Stimulated activated CD4-positive, alpha-beta T cell treated with anti-CD3 and anti-CD28 coated beads, Interleukin-1b, Interleukin-23, amount 100 ng/mL, for 1 hour (primary cell): ENCODE data around the gene SH3BGRL.
"Not testable (repeated sequence)": the region's sequence is repeated elsewhere in the genome, so short reads cannot be mapped to it uniquely, and the experiment has no call there.

Experiments used
- DNase-seq, 2 donors: peaks; one replicate each; pipeline ENCODE4 v3.0.0-alpha.2; 2020; ENCODE audit warnings: low read depth in 2 of 2

The SH3BGRL gene

GRCh38 chrX:81259714-81260395, 58.0 kb downstream of the SH3BGRL start:
- no peak for DNase-seq

DNA sequence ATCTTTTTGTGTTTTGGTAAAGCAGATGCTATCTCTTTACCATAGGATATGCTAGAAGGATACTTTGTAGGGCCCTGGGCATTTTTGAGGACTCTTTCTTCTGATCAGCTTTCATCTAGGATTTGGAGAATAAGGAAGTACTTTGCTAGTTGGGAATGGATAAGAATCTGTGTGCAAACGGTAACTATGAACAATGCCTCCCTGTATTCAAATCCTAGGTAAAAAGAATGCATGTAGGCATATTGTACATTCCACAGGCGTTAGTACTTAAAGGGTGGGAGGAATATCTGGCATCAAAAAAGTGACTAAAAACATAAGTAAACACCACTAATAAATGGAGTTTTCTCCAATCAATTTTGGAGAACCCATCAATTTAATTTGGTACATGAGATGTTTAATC, 59.7 kb downstream of the SH3BGRL start:
- no peak for DNase-seq

DNA sequence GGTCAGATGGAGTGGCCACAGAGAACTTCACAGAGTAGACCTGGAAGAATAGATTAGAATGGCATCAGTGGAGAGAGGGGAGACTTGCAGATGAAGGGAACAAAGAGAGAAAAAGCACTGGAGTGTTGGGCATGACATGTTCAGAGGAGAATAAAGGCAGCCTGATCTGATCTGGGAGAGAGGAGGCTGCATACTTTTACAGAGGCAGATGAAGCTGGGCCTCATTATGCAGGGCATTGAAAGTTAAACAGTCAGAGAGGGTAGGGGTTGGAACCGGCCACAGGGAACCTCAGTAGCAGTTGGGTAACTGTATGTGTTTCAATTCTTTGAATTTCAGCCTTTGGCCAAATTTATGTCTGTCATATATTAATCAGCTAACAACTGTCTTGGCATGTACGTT, 61.2 kb downstream of the SH3BGRL start:
- DNase-seq, result no peak

- DNase-seq, result no peak
Observed at GRCh38 chrX:81278616-81279015, 76.7 kb downstream of the SH3BGRL start.

DNA sequence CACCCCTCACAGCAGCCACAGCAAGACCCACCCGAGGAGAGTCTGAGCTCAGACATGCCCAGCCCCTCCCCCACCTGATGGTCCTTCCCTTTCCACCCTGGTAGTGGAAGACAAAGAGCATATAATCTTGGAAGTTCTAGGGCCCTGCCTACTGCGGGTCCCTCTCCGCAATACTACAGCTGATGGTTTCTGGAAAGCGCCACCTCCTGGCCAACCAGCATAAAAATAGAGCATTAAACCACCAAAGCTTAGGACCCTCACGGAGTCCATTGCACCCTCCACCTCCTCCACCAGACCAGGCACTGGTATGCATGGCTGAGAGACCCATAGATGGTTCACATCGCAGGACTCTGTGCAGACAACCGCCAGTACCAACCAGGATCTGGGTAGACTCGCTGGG, 78.2 kb downstream of the SH3BGRL start:
- DNase-seq, result no peak

GRCh38 chrX:81286075-81286474, 84.2 kb downstream of the SH3BGRL start:
- DNase-seq, result no peak

- no peak for DNase-seq
Observed at GRCh38 chrX:81286608-81287007, 84.7 kb downstream of the SH3BGRL start.

- DNase-seq, result no peak
Observed at GRCh38 chrX:81291996-81292395, 90.1 kb downstream of the SH3BGRL start.

GRCh38 chrX:81294101-81294500, 92.2 kb downstream of the SH3BGRL start:
- DNase-seq, result no peak

GRCh38 chrX:81301877-81302276, 100.0 kb downstream of the SH3BGRL start:
- no peak for DNase-seq

DNA sequence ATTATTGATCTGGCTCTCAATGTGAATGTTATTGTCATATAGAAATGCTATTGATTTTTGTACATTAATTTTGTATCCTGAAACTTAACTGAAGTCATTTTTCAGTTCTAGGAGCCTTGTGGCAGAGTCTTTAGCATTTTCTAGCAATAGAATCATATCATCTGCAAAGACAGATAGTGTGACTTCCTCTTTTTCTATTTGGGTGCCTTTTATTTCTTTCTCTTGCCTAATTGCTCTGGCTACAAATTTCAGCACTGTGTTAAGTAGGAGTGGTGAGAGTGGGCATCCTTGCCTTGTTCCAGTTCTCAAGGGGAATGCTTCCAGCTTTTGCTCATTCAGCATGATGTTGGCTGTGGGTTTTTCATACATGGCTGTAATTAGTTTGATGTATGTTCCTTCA, 102.7 kb downstream of the SH3BGRL start:
- no peak for DNase-seq

DNA sequence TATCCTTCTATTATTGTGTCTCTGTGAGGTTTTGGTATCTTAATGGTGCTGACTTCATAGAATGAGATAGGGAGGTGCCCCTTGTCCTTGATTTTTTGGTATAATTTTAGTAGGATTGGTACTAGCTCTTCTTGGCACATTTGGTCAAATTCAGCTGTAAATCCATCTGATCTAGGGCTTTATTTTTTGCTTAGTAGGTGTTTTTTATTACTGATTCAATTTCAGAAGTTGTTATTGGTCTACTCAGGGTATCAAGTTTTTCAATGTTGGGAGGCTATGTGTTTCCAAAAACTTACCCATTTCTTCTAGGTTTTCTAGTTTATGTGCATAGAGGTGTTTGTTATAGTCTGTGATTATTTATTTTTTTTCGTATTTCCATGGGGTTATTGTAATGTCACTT, 103.3 kb downstream of the SH3BGRL start:
- no peak for DNase-seq

DNA sequence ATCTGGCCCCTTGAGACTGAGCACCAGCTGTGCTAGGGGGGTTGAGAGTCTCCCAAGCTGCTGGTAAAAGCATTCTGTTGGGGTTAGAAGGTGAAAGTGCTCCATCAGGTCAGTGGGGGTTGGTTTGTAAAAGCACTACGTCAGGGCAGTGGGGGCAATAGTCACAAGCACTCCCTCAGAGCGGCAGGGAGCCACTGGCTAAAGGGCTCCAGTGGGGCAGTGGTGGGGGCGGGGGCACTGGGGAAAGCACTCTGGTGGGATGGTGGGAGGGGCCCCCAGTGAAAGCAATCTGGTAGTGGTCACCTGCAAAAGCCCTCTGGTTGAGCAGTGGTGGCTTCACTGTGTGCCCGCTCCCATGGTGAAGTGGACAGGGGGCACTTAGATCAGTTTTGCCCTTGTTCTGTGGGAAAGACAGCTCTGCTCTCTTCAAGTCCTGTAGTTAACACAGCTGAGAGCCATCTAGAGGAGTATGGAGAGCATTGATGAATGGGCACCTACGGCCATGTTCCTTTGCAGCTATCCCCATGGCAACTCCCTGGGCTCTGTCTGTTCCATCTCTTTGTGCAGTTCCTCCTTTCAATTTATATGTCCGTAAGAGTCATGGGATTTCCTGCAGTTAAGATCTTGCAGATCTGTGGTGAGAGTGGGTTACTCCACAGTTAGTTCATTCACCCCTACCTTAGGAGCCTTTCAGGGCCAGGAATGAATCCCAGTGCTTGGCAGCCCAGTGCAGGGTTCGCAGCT, 106.4 kb downstream of the SH3BGRL start:
- DNase-seq, result no peak

- DNase-seq, result no peak
Observed at GRCh38 chrX:81316163-81316562, 114.3 kb downstream of the SH3BGRL start.

- DNase-seq, result not testable (repeated sequence)
Observed at GRCh38 chrX:81331653-81332052, 129.8 kb downstream of the SH3BGRL start.

DNA sequence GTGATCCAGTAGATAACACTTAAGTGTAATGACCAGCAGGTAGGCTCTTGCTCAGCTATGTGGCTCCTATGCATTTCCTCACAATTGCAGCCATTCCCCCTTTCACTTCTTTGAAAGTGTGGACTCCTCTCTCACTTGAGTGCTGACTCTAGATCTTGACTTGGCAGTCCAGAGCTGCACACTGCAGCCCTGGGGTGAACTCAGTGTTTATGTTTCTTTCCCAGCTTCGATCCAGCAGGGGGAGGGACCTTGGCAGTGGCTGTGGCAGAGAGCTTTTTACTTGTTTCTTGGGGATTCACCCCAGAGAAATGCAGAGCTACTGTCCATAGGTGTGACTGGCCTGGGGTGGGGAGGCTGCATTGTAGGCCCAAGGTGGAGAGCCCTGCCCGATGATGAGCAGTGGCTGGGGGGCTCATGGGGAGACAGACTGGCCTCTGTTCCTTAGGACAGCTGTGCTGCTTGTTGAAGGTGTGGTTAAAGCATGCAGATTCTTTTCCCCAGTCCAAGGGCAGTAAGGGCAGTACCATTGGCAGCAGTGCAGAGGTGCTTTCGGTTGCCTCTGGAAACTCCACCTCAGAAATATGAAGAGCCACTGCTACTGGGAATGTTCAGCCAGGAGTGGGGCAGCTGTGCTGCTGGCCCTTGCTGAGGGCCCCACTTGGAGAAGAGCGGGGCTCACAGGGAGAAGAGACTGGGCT, 134.7 kb downstream of the SH3BGRL start:
- no peak for DNase-seq

- DNase-seq, result no peak
Observed at GRCh38 chrX:81337805-81338204, 135.9 kb downstream of the SH3BGRL start.

DNA sequence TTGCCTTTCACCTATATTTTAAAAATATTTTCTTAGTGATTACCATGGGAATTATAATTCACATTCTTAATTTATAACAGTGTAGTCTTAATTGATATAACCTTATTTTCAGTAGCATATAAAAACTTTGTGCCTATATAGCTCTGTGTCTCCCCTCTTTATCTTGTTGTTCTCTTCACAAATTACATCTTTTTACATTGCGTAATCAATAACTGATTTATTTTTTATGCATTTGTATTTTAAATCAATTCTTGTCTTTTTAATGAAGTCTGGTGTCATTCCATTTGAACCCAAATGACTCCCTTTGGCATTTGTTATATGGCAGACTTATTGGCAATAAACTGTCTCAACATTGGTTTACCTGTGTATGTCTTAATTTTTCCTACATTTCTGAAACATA, 137.0 kb downstream of the SH3BGRL start:
- no peak for DNase-seq

DNA sequence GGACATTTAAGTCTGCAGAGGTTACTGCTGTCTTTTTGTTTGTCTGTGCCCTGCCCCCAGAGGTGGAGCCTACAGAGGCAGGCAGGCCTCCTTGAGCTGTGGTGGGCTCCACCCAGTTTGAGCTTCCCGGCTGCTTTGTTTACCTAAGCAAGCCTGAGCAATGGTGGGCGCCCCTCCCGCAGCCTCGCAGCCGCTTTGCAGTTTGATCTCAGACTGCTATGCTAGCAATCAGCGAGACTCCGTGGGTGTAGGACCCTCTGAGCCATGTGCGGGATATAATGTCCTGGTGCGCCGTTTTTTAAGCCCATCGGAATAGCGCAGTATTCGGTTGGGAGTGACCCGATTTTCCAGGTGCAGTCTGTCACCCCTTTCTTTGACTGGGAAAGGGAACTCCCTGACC, 143.4 kb downstream of the SH3BGRL start:
- not testable (repeated sequence) for DNase-seq
